Activated CD8-positive, alpha-beta T cell treated with anti-CD3 and anti-CD28 coated beads for 36 hours (primary cell): ENCODE measurements around the gene OR56A1. TPM values are rescaled to one million over a fixed set of nuclear protein-coding genes. Genes with fewer than 3 reads are reported as not detected.

Experiments
- ATAC-seq: fragments of 200-7000 bp; cut with Tn5 transposase; one replicate; pipeline ENCODE4 v1.10.0; 2021; ENCODE audit warnings: mild to moderate bottlenecking, moderate library complexity
- CTCF ChIA-PET: fragments of 350-600 bp; sonication (Branson Sonifier 250); formaldehyde crosslinking; loops from one replicate; lab custom pipeline; 2021; ENCODE audit warnings: antibody characterized with exemption; lab: Charles Lee
- POLR2A ChIA-PET: fragments of 350-600 bp; sonication (Branson Sonifier 250); formaldehyde crosslinking; loops from one replicate; lab custom pipeline; 2021; ENCODE audit warnings: antibody characterized with exemption; lab: Charles Lee
- DNase-seq: peaks from one replicate; pipeline ENCODE4 v3.0.0-alpha.2; 2020
- H3K27ac Mint-ChIP-seq: one replicate; pipeline ENCODE4 v1.8.0; 2021; ENCODE audit warnings: mild to moderate bottlenecking, mixed read lengths
- H3K27me3 Mint-ChIP-seq: one replicate; pipeline ENCODE4 v1.8.0; 2021; ENCODE audit warnings: mixed read lengths
- H3K36me3 Mint-ChIP-seq: one replicate; pipeline ENCODE4 v1.8.0; 2021; ENCODE audit warnings: low read depth, mixed read lengths
- H3K4me1 Mint-ChIP-seq: one replicate; pipeline ENCODE4 v1.8.0; 2021; ENCODE audit warnings: low read depth, mixed read lengths
- H3K4me3 Mint-ChIP-seq: one replicate; pipeline ENCODE4 v1.8.0; 2021; ENCODE audit warnings: mild to moderate bottlenecking, moderate library complexity, mixed read lengths
- H3K9me3 Mint-ChIP-seq: one replicate; pipeline ENCODE4 v1.8.0; 2021; ENCODE audit warnings: mixed read lengths
- intact Hi-C: fragments of 100-400 bp; cut with micrococcal nuclease; formaldehyde crosslinking; loops from one replicate; pipeline ENCODE4 v1.10.0; 2022
- total RNA-seq, 2 experiments: library from RNA; stranded (reverse); gene quantifications; one replicate each; pipeline ENCODE4 v1.2.3, GENCODE V29; 2021
- TF ChIP-seq, protein P1 (sequence below): fragments of 200-600 bp; IDR thresholded peaks from one replicate; pipeline ENCODE4 v1.8.0; 2022; ENCODE audit warnings: antibody characterized with exemption, mild to moderate bottlenecking

OR56A1 gene
- total RNA-seq, 2 experiments from 2014 or later = not detected

DNA sequence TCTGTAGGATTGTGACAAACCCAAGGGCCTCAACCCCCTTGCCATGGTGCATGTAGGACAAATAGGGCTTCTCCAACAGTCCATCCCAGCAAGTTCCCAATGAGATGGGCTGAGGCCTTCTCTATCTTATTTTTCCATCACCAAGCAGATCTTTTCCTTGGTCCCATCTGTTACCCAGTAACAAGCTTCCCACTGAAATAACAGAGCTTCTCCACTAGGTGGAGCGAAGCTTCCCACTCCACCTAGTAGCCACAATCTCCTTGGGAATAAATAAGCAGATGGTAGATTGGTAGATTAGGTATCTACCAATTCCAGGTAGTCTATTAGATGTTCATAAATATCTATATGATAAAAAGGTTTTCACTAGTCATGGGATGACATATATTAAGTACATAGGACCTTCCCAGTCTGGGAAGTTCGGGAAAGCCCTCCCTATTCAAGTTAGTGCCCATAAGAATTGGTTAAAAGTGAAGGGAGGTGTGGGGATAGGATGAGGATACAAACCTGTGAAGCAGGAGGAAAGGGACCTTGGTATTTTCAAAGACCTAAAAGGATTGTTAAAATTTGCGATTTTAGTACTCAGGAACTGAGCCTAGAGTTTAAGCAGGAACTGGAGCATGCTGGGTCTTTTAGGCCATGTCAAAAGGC, 37.8 kb downstream of the OR56A1 start:
- Mint-ChIP-seq H3K27me3 (peaks cover 2% of the 10 kb centered on the region), H3K4me1 (no peaks in the 10 kb centered on the region), H3K4me3 (no peak overlapping the region), H3K36me3 (no peaks in the 10 kb centered on the region), H3K9me3 (no peaks in the 10 kb centered on the region), H3K27ac (no peak overlapping the region)
- ChIA-PET POLR2A (no interaction called here), CTCF (interaction anchor here (0.7 to 1.3 kb wide), 5 partner anchors 9 to 370 kb away, joined by 3 read pairs; no protein-coding TSS in a partner anchor)
- DNase-seq (no peak), ATAC-seq (no peak)
- TF ChIP-seq, protein P1, sequence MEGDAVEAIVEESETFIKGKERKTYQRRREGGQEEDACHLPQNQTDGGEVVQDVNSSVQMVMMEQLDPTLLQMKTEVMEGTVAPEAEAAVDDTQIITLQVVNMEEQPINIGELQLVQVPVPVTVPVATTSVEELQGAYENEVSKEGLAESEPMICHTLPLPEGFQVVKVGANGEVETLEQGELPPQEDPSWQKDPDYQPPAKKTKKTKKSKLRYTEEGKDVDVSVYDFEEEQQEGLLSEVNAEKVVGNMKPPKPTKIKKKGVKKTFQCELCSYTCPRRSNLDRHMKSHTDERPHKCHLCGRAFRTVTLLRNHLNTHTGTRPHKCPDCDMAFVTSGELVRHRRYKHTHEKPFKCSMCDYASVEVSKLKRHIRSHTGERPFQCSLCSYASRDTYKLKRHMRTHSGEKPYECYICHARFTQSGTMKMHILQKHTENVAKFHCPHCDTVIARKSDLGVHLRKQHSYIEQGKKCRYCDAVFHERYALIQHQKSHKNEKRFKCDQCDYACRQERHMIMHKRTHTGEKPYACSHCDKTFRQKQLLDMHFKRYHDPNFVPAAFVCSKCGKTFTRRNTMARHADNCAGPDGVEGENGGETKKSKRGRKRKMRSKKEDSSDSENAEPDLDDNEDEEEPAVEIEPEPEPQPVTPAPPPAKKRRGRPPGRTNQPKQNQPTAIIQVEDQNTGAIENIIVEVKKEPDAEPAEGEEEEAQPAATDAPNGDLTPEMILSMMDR = peak; percentile 63
- intact Hi-C loops = no loop called here

DNA sequence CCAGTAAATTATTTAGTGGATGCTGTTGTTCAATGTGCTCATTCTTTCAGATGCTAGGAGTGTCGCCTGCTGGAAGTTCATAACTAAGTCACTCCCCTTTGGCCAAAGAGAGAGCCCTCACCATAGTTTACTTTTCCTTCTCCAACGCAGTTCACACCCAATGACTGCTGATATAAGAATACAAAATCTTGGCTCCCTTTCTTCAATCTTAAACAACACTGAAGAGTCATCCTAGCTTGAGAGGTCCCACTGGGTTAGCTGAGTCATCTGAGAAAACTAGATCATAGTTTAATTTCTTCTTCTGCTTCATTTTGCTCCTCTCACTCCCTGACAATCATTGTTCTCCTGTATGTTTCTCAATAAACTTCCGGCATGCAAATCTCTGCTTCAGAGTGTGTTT, 38.4 kb downstream of the OR56A1 start:
- intact Hi-C loops = no loop called here
- no peaks in the 10 kb centered on the region for H3K36me3 Mint-ChIP-seq
- no peaks in the 10 kb centered on the region for H3K9me3 Mint-ChIP-seq
- no peaks in the 10 kb centered on the region for H3K4me1 Mint-ChIP-seq
- no peak for DNase-seq
- no peak overlapping the region for H3K4me3 Mint-ChIP-seq
- no peak for ATAC-seq
- H3K27ac Mint-ChIP-seq = no peak overlapping the region
- TF ChIP-seq, protein P1 = no peak
- H3K27me3 Mint-ChIP-seq = peaks cover 2% of the 10 kb centered on the region
- CTCF ChIA-PET = interaction anchor here (0.7 to 1.3 kb wide), 5 partner anchors 9 to 370 kb away, joined by 3 read pairs; no protein-coding TSS in a partner anchor
- POLR2A ChIA-PET = no interaction called here

DNA sequence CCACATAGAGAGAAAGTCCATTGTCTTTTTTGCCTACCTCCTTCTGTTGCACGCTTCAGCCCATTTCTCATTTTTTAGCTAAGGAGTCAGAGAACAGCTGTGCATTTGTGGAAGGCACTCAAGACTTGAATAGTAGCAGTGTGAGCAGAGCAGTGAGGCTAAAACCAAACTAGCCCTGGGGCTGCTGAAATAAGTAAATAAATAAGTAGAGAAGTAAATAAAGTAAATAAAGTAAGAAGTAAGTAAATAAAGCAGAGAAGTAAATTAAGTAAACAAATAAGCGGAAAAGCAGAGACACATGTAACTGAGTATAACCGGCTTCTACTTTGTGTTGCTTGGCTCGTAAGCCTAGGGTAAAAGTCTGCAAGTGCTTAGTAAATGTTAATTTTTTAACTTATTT, 41.4 kb downstream of the OR56A1 start:
- no peak overlapping the region for H3K4me3 Mint-ChIP-seq
- intact Hi-C loops = no loop called here
- no peaks in the 10 kb centered on the region for H3K4me1 Mint-ChIP-seq
- TF ChIP-seq, protein P1 = no peak
- no peak for DNase-seq
- H3K27ac Mint-ChIP-seq = no peak overlapping the region
- ChIA-PET CTCF (no interaction called here), POLR2A (no interaction called here)
- ATAC-seq = no peak
- no peaks in the 10 kb centered on the region for H3K9me3 Mint-ChIP-seq
- H3K36me3 Mint-ChIP-seq = no peaks in the 10 kb centered on the region
- peaks cover 5% of the 10 kb centered on the region for H3K27me3 Mint-ChIP-seq

DNA sequence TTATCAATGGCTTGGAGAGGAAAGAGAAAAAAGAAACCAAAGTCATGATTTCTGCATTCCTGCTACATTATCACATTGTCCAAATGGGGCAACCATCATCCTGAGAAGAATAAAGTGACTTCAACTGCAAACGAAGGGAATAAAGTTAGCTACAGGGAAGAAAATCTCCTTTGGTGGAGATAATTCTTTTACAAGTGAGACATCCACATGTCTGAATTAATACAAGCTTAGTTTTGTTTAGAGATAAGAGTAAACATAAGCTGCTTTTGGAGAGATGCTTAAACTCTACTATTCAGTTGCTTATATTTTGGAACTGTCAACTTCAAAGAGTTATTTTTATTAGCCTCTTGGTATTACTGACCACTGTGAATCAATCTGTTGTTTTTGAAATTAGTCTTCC, 43.7 kb downstream of the OR56A1 start, which contains the start of gene OR52L1:
Gene OR52L1 (minus strand): TSS at position 101 of the 400 bp plus-strand sequence. CDS start 55 bp downstream, at position 46.
- no peak for ATAC-seq
- Mint-ChIP-seq H3K27ac (no peak within 1 kb of the TSS), H3K9me3 (no peaks in the 10 kb centered on the region), H3K36me3 (no peaks in the 10 kb centered on the region), H3K4me3 (no peak within 1 kb of the TSS), H3K27me3 (peaks cover 15% of the 10 kb centered on the region), H3K4me1 (no peaks in the 10 kb centered on the region)
- TF ChIP-seq, protein P1 = no peak
- ChIA-PET CTCF (no interaction called here), POLR2A (no interaction called here)
- intact Hi-C loops = no loop called here
- no peak for DNase-seq

DNA sequence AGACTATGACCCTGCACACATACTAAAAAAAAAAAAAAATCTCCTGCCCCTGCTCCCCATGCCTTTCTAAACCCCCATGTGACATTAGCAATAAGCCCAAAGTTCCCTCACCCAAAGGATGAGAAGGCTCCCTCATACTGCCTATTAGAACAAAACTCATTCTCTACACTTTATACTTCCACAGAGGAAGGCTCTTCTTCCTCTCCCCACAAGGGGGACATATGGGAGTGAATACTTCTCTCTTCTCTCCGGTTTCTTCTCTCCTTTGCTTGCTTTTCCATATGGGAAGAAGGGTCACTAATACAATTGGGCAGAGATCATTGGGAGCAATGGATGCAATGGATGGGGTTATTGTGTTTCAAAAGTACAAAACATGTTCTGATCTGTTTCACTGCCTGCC, 47.1 kb downstream of the OR56A1 start:
- POLR2A ChIA-PET = no interaction called here
- no peak for ATAC-seq
- H3K9me3 Mint-ChIP-seq = peaks cover 2% of the 10 kb centered on the region

More for the DNA sequence above, 47.1 kb downstream of the OR56A1 start:
- H3K27ac Mint-ChIP-seq = no peak overlapping the region
- CTCF ChIA-PET = no interaction called here
- TF ChIP-seq, protein P1 = no peak
- H3K4me1 Mint-ChIP-seq = no peaks in the 10 kb centered on the region
- intact Hi-C loops = no loop called here
- no peaks in the 10 kb centered on the region for H3K36me3 Mint-ChIP-seq
- no peak for DNase-seq
- H3K27me3 Mint-ChIP-seq = peaks cover 15% of the 10 kb centered on the region
- no peak overlapping the region for H3K4me3 Mint-ChIP-seq
